Measurements from ENCODE around the gene MTCL1. TPM values are rescaled to one million over a fixed set of nuclear protein-coding genes. Genes with fewer than 3 reads are reported as not detected.

The MTCL1 gene
- total RNA-seq, 1 experiment from 2014 or later: 11.2 TPM

- no peaks in the 10 kb centered on the region for H3K9me3 ChIP-seq (ENCODE audit: low read depth, low read length, poor library complexity, severe bottlenecking)
- intact Hi-C loops (cut with micrococcal nuclease; ENCODE audit: unreplicated experiment): loop anchor here (10.0 kb wide), 1 partner anchor 89 kb away; no protein-coding TSS in a partner anchor
- ChIA-PET CTCF (no interaction called here), POLR2A (ENCODE audit: low non-redundant PET) (no interaction called here)
- H3K36me3 ChIP-seq (ENCODE audit: insufficient read depth, low read length, poor library complexity, severe bottlenecking): no peaks in the 10 kb centered on the region
- H3K27ac ChIP-seq (ENCODE audit: low read depth, low read length, poor library complexity, severe bottlenecking): no peak overlapping the region
- TF ChIP-seq CTCF (conservative IDR thresholded peaks at IDR 0.05; ENCODE audit: low read depth, low read length) (no peak), EZH2 (IDR thresholded peaks at IDR 0.05; ENCODE audit: borderline replicate concordance, low read depth, low read length, poor library complexity, severe bottlenecking) (no peak)
- H3K27me3 ChIP-seq (replicated peaks; ENCODE audit: insufficient read depth, low read depth, low read length, poor library complexity): no peaks in the 10 kb centered on the region
- BruUV-seq (replicated peaks): no TSS peak
- no peaks in the 10 kb centered on the region for H3K4me1 ChIP-seq (ENCODE audit: insufficient read depth, low read length, poor library complexity, severe bottlenecking)
- no peak for DNase-seq (ENCODE audit: low spot score)
- H3K4me3 ChIP-seq (ENCODE audit: low read depth, low read length, poor library complexity, severe bottlenecking): no peak overlapping the region
These were observed 20.9 kb downstream of the MTCL1 start for GRCh38 chr18:8726281-8726680.

DNA sequence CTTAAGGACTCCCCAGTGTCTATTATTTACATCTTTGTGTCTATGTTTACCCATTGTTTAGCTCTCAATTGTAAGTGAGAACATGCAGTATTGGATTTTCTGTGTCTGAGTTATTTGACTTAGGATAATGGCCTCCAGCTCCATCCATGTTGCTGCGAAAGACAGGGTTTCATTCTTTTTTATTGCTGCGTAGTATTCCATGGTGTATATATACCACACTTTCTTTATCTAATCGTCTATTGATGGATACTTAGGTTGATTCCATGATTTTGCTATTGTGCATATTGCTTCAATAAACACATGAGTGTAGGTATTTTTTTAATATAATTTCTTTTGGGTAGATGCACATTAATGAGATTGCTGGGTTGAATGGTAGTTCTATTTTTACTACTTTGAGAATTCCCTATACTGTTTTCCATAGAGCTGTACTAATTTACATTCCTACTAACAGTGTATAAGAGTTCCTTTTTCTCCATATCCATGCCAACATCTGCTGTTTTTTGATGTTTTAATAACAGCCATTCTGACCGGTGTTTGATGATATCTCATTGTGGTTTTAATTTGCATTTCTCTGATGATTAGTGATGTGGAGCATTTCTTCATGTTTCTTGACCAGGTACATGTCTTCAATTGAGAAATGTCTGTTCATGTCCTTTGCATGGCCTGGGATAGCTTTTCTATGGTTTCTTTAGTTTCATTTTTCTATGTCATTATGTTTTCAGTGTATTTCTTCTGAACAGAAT, 21.8 kb downstream of the MTCL1 start:
- ChIA-PET POLR2A (ENCODE audit: low non-redundant PET) (no interaction called here), CTCF (no interaction called here)
- Histone ChIP-seq H3K4me1 (ENCODE audit: insufficient read depth, low read length, poor library complexity, severe bottlenecking) (no peaks in the 10 kb centered on the region), H3K27me3 (replicated peaks; ENCODE audit: insufficient read depth, low read depth, low read length, poor library complexity) (no peaks in the 10 kb centered on the region), H3K36me3 (ENCODE audit: insufficient read depth, low read length, poor library complexity, severe bottlenecking) (no peaks in the 10 kb centered on the region), H3K9me3 (ENCODE audit: low read depth, low read length, poor library complexity, severe bottlenecking) (no peaks in the 10 kb centered on the region), H3K4me3 (ENCODE audit: low read depth, low read length, poor library complexity, severe bottlenecking) (no peak overlapping the region), H3K27ac (ENCODE audit: low read depth, low read length, poor library complexity, severe bottlenecking) (no peak overlapping the region)
- DNase-seq (ENCODE audit: low spot score): no peak
- no TSS peak for BruUV-seq (replicated peaks)
- intact Hi-C loops (cut with micrococcal nuclease; ENCODE audit: unreplicated experiment): loop anchor here (10.0 kb wide), 1 partner anchor 88 kb away; no protein-coding TSS in a partner anchor
- TF ChIP-seq EZH2 (IDR thresholded peaks at IDR 0.05; ENCODE audit: borderline replicate concordance, low read depth, low read length, poor library complexity, severe bottlenecking): no peak
- TF ChIP-seq CTCF (conservative IDR thresholded peaks at IDR 0.05; ENCODE audit: low read depth, low read length): no peak

- Histone ChIP-seq H3K4me1 (ENCODE audit: insufficient read depth, low read length, poor library complexity, severe bottlenecking) (no peaks in the 10 kb centered on the region), H3K27me3 (replicated peaks; ENCODE audit: insufficient read depth, low read depth, low read length, poor library complexity) (no peaks in the 10 kb centered on the region), H3K36me3 (ENCODE audit: insufficient read depth, low read length, poor library complexity, severe bottlenecking) (no peaks in the 10 kb centered on the region), H3K4me3 (ENCODE audit: low read depth, low read length, poor library complexity, severe bottlenecking) (no peak overlapping the region), H3K27ac (ENCODE audit: low read depth, low read length, poor library complexity, severe bottlenecking) (no peak overlapping the region), H3K9me3 (ENCODE audit: low read depth, low read length, poor library complexity, severe bottlenecking) (no peaks in the 10 kb centered on the region)
- CTCF ChIA-PET: interaction anchor here (0.5 kb wide), 1 partner anchor 121 kb away, joined by 4 read pairs; the partner anchor contains the start of gene RAB12
- no TSS peak for BruUV-seq (replicated peaks)
- peak; percentile 62 for DNase-seq (ENCODE audit: low spot score)
- no peak for TF ChIP-seq CTCF (conservative IDR thresholded peaks at IDR 0.05; ENCODE audit: low read depth, low read length)
- no peak for TF ChIP-seq EZH2 (IDR thresholded peaks at IDR 0.05; ENCODE audit: borderline replicate concordance, low read depth, low read length, poor library complexity, severe bottlenecking)
- intact Hi-C loops (cut with micrococcal nuclease; ENCODE audit: unreplicated experiment): no loop called here
- POLR2A ChIA-PET (ENCODE audit: low non-redundant PET): no interaction called here
These were observed 24.9 kb downstream of the MTCL1 start for GRCh38 chr18:8730080-8730827.

All from A673 (cell line).